Prostate gland (tissue), 2 donors: ENCODE results near the gene ACACA. TPM values are rescaled to one million over a fixed set of nuclear protein-coding genes. Genes with fewer than 3 reads are reported as not detected.
A peak's percentile ranks its signal among the peaks of the same experiment; 100 is the strongest.

Source experiments
- DNase-seq: peaks from one replicate; pipeline ENCODE4 v3.0.0-alpha.2; 2019; ENCODE audit warnings: low spot score
- H3K27ac ChIP-seq, 2 donors: fragments of 200-600 bp; sonication (generic); 2 replicates each; pipeline ENCODE4 v1.5.1; 2017 to 2019
- H3K27me3 ChIP-seq: fragments of 200-600 bp; sonication (generic); replicated peaks from 2 replicates; pipeline ENCODE4 v1.5.1; 2019; ENCODE audit not compliant: insufficient read depth
- H3K36me3 ChIP-seq, 2 donors: fragments of 200-600 bp; sonication (generic); 1 replicate in 1 of 2; 2 replicates in 1 of 2; pipeline versions ENCODE4 v1.5.1 to v1.8.1; 2017 to 2019
- H3K4me1 ChIP-seq: fragments of 200-600 bp; sonication (generic); replicated peaks from 2 replicates; pipeline ENCODE4 v1.5.1; 2019
- H3K4me3 ChIP-seq, 2 donors: fragments of 200-600 bp; sonication (generic); 2 replicates each; pipeline ENCODE4 v1.5.1; 2017 to 2019
- H3K9me3 ChIP-seq: fragments of 200-600 bp; sonication (generic); 2 replicates; pipeline ENCODE4 v1.5.1; 2017
- CTCF ChIP-seq, 4 experiments: fragments of 200-600 bp in 2 of 4; fragments of 450-650 bp in 2 of 4; sonication (generic) in 2 of 4; IDR thresholded peaks; 1 replicate in 3 of 4; 2 replicates in 1 of 4; pipeline ENCODE4 v1.5.1; 2016 to 2019; ENCODE audit warnings: antibody characterized with exemption in 4 of 4, mild to moderate bottlenecking in 2 of 4, moderate library complexity in 2 of 4
- POLR2A ChIP-seq: fragments of 450-650 bp; IDR thresholded peaks from one replicate; pipeline ENCODE4 v1.6.1; 2016; ENCODE audit warnings: antibody characterized with exemption, mild to moderate bottlenecking
- POLR2AphosphoS5 ChIP-seq: sonication (generic); formaldehyde crosslinking; IDR thresholded peaks from one replicate; pipeline ENCODE4 v1.6.1; 2017; ENCODE audit warnings: antibody characterized with exemption
- WGBS: methylation state at CpG from one replicate; pipeline ENCODE4 v1.1.5; 2018; 5-methylcytosine and 5-hydroxymethylcytosine counted together
- intact Hi-C: fragments of 100-400 bp; cut with DNase I; formaldehyde crosslinking; loops from one replicate; pipeline ENCODE4 v1.14.2; 2022
- total RNA-seq, 2 donors: library from RNA; depleted of rRNA; stranded (reverse); fragments of >200 nt; gene quantifications; one replicate each; pipeline ENCODE4 v1.1.0, GENCODE V29; 2016

ACACA gene
- total RNA-seq, 2 donors from 2014 or later: 54.2 to 71.3 TPM

- 83% methylated on average over 5 of the region's 5 CpGs for WGBS
- TF ChIP-seq CTCF (IDR thresholded peaks at IDR 0.05) (no peak), POLR2A (no peak), POLR2AphosphoS5 (no peak)
- H3K27ac ChIP-seq: no peak overlapping the region
- no peak for DNase-seq
- H3K9me3 ChIP-seq: no peaks in the 10 kb centered on the region
- H3K27me3 ChIP-seq: no peaks in the 10 kb centered on the region
- no peaks in the 10 kb centered on the region for H3K4me1 ChIP-seq
- H3K4me3 ChIP-seq: no peak overlapping the region
- intact Hi-C loops: no loop called here
- no peaks in the 10 kb centered on the region for H3K36me3 ChIP-seq
Observed at GRCh38 chr17:37133136-37133535, 273.5 kb downstream of the ACACA start.

- Histone ChIP-seq H3K4me3 (no peak overlapping the region), H3K27me3 (no peaks in the 10 kb centered on the region), H3K4me1 (no peaks in the 10 kb centered on the region), H3K27ac (peak overlapping the region in 1 of 2 donors; percentile 33), H3K36me3 (no peaks in the 10 kb centered on the region), H3K9me3 (no peaks in the 10 kb centered on the region)
- TF ChIP-seq POLR2A (no peak), CTCF (IDR thresholded peaks at IDR 0.05) (no peak), POLR2AphosphoS5 (no peak)
- intact Hi-C loops: no loop called here
- WGBS: 59% methylated on average over 16 of the region's 16 CpGs
- DNase-seq: peak; percentile 14
Observed at GRCh38 chr17:37131669-37132611, 274.7 kb downstream of the ACACA start.

- H3K36me3 ChIP-seq: no peaks in the 10 kb centered on the region
- no peaks in the 10 kb centered on the region for H3K9me3 ChIP-seq
- TF ChIP-seq POLR2AphosphoS5 (no peak), POLR2A (no peak), CTCF (IDR thresholded peaks at IDR 0.05) (no peak)
- no peaks in the 10 kb centered on the region for H3K4me1 ChIP-seq
- no peak overlapping the region for H3K4me3 ChIP-seq
- WGBS: 89% methylated on average over 3 of the region's 3 CpGs
- DNase-seq: no peak
- no peak overlapping the region for H3K27ac ChIP-seq
- intact Hi-C loops: no loop called here
- H3K27me3 ChIP-seq: no peaks in the 10 kb centered on the region
Observed at GRCh38 chr17:37130984-37131446, 275.6 kb downstream of the ACACA start.

GRCh38 chr17:37124821-37125173 lies 281.8 kb downstream of the ACACA start:
- Histone ChIP-seq H3K27ac (no peak overlapping the region), H3K27me3 (no peaks in the 10 kb centered on the region), H3K4me1 (no peaks in the 10 kb centered on the region), H3K9me3 (no peaks in the 10 kb centered on the region), H3K36me3 (peaks cover 0 to 4% of the 10 kb centered on the region in 2 donors), H3K4me3 (no peak overlapping the region)
- TF ChIP-seq POLR2AphosphoS5 (no peak), CTCF (IDR thresholded peaks at IDR 0.05) (no peak), POLR2A (no peak)
- DNase-seq: no peak
- WGBS: 77% methylated on average over 4 of the region's 4 CpGs
- intact Hi-C loops: no loop called here
